Central memory CD4-positive, alpha-beta T cell (primary cell): ENCODE data around the gene KCNAB1.
A peak's percentile ranks its signal among the peaks of the same experiment; 100 is the strongest.

Experiments used
- DNase-seq: peaks from one replicate; pipeline ENCODE4 v3.0.0; 2022

The KCNAB1 gene

DNA sequence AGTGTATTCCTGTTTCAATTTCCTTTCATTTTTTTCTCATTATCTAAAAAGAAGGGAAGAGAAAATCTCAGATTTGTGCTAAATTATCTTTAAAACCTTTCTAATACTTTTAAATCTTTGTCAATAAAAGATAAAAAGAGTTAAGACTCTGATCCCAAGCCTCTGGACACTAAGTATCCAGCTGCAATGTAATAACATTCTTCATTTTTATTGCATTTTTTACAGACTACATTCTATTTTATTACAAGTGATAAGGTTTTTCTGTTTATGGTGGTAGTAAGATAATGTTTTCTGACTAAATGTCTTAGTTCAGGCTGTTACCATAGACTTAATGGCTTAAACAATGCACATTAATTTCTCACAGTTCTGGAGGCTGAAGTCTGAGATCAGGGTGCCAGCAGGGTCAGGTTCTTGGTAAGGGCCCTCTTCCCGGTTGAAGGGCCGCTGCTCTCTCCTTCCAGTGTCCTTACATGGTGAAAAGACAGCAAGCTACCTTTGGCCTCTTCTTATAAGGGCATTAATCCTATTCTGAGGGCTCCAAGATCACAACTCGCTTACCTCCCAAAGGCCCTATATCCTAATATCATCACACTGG, 19.7 kb downstream of the KCNAB1 start:
- DNase-seq = no peak

- DNase-seq = no peak
Measured at GRCh38 chr3:156142702-156143101, 22.3 kb downstream of the KCNAB1 start.

GRCh38 chr3:156143136-156143535, 22.8 kb downstream of the KCNAB1 start:
- DNase-seq = no peak

DNA sequence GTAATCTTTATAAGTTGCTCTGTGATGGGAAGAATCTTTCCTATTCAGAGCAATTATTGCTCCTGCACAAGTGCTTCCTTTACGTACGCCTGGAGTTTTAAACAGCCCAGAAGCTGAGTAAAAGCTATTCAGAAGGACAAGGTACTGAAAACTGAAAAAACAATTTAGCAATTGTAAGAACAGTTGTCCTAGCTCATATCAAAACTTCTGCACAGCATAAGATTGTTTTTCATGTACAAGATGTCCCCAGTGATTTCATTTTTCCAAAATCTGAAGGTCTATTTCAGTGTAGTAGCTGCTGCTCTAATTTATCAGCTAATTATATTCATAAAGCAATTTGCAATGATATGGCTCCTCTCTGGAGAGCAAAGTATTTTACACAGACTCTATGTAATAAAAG, 23.7 kb downstream of the KCNAB1 start:
- no peak for DNase-seq

DNA sequence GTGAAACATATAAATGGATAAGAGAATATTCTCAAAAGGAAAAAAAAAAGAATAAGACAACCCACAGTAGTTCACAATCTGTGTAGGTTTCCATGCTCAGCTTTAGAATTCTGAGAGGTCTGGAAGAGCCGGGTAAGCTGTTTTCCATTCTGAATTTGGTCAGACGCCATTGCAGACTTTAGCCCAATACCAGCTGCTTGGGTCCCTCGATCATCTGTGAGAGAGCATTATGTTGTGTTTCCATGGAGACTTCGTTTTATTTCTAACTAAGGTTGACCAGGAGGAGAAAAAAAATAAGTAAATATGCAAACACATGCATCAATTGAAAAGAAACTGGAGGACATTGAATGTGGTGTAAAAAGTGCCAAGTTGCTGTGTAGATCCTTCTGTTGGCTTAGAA, 25.5 kb downstream of the KCNAB1 start:
- no peak for DNase-seq

GRCh38 chr3:156148345-156148945, 28.1 kb downstream of the KCNAB1 start:
- DNase-seq = no peak

GRCh38 chr3:156148946-156149381, 28.6 kb downstream of the KCNAB1 start:
- DNase-seq = no peak

DNA sequence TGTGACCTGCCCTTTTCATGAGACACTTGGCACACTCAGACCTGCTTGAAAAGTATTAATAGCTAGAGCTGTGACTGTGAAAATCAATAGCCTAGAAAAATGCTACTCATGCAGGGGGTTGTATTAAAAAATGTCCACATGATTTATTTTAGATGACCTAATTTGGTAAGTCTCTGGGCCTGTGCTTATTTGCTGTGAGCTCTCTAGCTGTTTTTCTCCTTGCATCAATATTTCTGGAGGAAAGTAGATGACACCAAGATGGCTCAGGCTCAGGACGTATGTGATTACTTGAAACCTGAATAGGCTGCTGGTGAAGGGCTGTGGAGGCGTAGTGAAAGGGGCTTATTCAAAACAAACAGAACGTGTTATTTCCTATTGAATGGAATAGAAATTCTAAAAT, 29.5 kb downstream of the KCNAB1 start:
- no peak for DNase-seq

DNA sequence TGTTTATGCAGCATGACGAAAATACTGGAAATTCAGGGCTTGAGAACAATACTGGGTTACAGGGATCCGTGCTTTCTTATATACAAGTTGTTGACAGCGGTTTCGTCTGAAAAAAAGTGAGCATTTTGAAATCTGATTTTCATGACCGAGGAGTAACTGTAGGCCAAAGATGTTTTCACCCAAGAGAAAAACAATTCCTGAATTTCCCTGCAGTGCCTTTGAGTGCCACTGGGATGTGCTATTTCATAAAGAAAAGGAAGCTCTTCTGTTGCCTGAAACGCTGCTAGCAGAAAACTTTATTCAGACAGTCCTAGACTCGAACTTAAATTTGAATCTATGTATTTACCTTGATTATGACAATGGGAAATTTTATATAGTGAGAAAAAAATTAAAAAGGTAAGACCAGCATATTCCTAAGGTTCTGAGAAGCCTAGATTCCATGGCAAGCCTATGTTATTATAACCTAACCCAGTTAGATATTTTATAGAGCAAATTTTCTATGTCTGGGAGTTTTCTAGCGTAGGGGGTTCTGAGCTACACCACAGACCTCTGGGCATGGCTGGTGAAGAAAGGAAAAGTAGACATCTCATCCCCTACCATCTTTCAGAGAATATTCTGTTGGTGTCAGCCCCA, 30.2 kb downstream of the KCNAB1 start:
- DNase-seq = peak; percentile 36

GRCh38 chr3:156151824-156152428, 31.5 kb downstream of the KCNAB1 start:
- peak; percentile 39 for DNase-seq

- DNase-seq = no peak
Measured at GRCh38 chr3:156158656-156159295, 38.4 kb downstream of the KCNAB1 start.

- peak; percentile 22 for DNase-seq
Measured at GRCh38 chr3:156160647-156161046, 40.3 kb downstream of the KCNAB1 start.

DNA sequence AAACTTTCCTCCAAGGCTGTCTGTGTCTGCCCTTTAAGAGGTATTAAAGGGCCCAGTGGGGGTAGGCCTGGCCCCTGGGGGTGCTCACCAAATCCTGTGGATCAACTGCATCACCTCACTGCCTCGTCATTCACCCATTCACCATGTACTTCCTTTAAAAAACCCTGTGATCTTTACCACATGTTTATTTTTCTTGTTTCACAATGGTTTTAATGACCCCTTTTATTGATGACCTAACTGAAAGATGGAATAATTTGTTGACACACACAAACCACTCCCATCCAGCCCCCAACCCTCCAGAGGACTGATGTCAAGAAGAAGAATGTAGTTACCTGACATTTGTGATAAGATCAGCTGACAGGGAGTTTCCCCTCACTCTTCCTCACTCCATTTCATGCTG, 40.8 kb downstream of the KCNAB1 start:
- DNase-seq = peak; percentile 63

GRCh38 chr3:156163848-156164247, 43.5 kb downstream of the KCNAB1 start:
- DNase-seq = no peak

GRCh38 chr3:156166808-156167207, 46.4 kb downstream of the KCNAB1 start:
- no peak for DNase-seq

DNA sequence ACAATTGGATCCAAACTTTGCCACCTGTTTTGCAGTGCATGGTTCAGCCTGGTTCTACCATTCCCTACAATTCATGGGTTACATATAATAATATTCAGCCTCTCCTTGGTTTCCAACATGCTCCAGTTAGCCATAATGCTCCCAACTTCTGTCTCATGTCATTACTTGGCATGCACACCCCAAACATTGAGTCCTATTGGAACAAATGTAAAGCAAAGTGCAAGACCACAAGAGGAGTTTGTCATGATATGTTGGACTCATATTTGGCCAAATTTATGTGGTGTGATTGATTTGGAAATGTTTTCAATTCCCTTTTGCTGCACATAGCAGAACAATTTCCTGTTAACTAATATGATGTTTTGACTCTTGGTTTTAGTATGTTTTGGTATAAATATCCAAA, 50.2 kb downstream of the KCNAB1 start:
- no peak for DNase-seq

GRCh38 chr3:156171281-156172267, 51.2 kb downstream of the KCNAB1 start:
- no peak for DNase-seq

GRCh38 chr3:156172536-156172935, 52.2 kb downstream of the KCNAB1 start:
- DNase-seq = no peak

DNA sequence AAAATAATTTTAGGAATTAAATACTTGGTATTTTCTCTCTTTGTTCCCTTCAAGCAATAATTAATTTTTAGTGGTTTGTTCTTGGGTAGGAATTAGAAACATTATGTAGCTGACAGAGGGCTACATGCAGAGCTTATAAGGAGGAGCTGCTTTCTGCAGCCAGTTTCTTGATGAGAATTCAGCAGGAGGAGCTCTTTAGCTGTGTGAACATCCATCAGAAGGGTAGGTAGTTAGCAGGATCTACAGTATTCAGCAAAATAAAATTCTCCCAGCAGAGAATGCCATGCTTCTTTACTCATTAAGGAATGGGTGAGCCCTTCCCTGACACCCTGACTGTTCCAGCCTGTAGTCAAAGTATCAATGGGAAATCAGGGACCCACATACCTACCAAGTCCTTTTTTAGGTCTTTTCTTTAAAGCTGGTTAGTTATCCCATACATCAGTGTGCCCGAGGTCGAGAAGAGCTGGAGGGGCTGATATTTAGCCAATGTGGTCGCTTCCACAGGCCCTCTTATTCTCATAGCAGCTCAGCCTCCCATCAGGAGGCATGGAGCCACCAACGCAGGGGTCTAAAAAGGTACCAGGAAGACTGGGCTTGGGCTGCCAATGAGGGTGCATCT, 54.0 kb downstream of the KCNAB1 start:
- DNase-seq = no peak

GRCh38 chr3:156175570-156175969, 55.2 kb downstream of the KCNAB1 start:
- DNase-seq = no peak

DNA sequence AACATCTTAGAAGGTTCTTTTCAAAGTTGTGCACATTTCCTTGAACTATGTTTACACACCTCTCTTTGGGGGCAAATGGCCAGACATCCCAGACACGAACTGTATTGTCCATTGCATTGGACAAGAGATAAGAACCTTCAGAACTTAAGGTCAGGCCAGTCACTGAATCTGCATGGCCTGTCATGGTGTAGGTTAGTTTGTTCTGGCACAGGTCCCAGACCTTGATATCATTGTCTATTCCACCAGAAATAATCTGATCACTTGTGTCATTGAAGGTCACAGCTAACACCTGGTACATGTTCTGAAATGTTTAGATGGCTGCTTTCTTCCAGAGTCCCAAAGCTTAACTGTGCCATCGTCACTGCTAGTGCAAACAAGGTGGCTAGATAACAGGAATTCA, 55.7 kb downstream of the KCNAB1 start:
- DNase-seq = no peak
